ENCODE data around the gene RTL1. TPM values are rescaled to one million over a fixed set of nuclear protein-coding genes. Genes with fewer than 3 reads are reported as not detected.

RTL1 gene
- total and polyA plus RNA-seq, 2 donors (not counting 3 experiments of a cell fraction or from before 2014, with no cell fraction given) = not detected

- TF ChIP-seq FOS (IDR thresholded peaks at IDR 0.05; ENCODE audit: borderline replicate concordance, insufficient read depth, low read length) (no peak), MAX (IDR thresholded peaks at IDR 0.05; ENCODE audit: insufficient read depth, insufficient read length) (no peak), POLR2A (IDR thresholded peaks at IDR 0.05; ENCODE audit: low read depth, low read length) (no peak), POLR2AphosphoS5 (IDR thresholded peaks at IDR 0.05; ENCODE audit: insufficient read depth, low read depth, low read length) (no peak), GATA2 (IDR thresholded peaks at IDR 0.05; ENCODE audit: insufficient read depth, insufficient read length, low read depth, low read length) (no peak), CTCF (IDR thresholded peaks at IDR 0.05; ENCODE audit: extremely low read depth in 1 of 2, insufficient read depth in 1 of 2, low read depth in 1 of 2, low read length in 2 of 2) (no peak), JUN (IDR thresholded peaks at IDR 0.05; ENCODE audit: borderline replicate concordance, insufficient read depth, insufficient read length, low read depth) (no peak), EZH2 (IDR thresholded peaks at IDR 0.05; ENCODE audit: borderline replicate concordance, low read depth, low read length, severe bottlenecking) (no peak), MYC (IDR thresholded peaks at IDR 0.05; ENCODE audit: low read depth, low read length) (no peak)
- no TSS peak for BruUV-seq (replicated peaks)
- intact Hi-C loops (cut with micrococcal nuclease) = no loop called here
- Histone ChIP-seq H2AFZ (ENCODE audit: low read depth, low read length) (no peak overlapping the region), H3K4me3 (replicated peaks in 1 of 3; ENCODE audit: insufficient read depth in 1 of 3, low read depth in 1 of 3, low read length in 3 of 3) (no peak overlapping the region), H4K20me1 (replicated peaks; ENCODE audit: control insufficient read depth, extremely low read depth, insufficient read depth, low read length) (no peaks in the 10 kb centered on the region), H3K4me1 (ENCODE audit: control insufficient read depth, extremely low read depth, insufficient read depth, low read length) (peaks cover 7% of the 10 kb centered on the region), H3K9me1 (replicated peaks; ENCODE audit: control insufficient read depth, extremely low read depth, insufficient read depth, low read length) (no peaks in the 10 kb centered on the region), H3K27me3 (ENCODE audit: control insufficient read depth in 2 of 2, insufficient read depth in 2 of 2, low read length in 2 of 2) (no peaks in the 10 kb centered on the region), H3K9ac (replicated peaks; ENCODE audit: extremely low read depth, insufficient read depth, low read length) (no peak overlapping the region), H3K4me2 (ENCODE audit: insufficient read depth, low read length) (no peak overlapping the region), H3K36me3 (ENCODE audit: control insufficient read depth in 2 of 2, extremely low read depth in 1 of 2, insufficient read depth in 2 of 2, low read length in 2 of 2) (peaks cover 4 to 21% of the 10 kb centered on the region in 2 experiments), H3K9me3 (replicated peaks; ENCODE audit: control insufficient read depth, insufficient read depth, low read length) (no peaks in the 10 kb centered on the region), H3K79me2 (ENCODE audit: control insufficient read depth, insufficient read depth, low read length) (no peaks in the 10 kb centered on the region), H3K27ac (ENCODE audit: insufficient read depth, low read depth, low read length) (no peak overlapping the region)
- ChIA-PET POLR2A (no interaction called here), CTCF (no interaction called here)
- no peak for FAIRE-seq
- DNase-seq (ENCODE audit: low read depth, low spot score) = no peak
- dilution Hi-C loops (cut with MboI; ENCODE audit: extremely low pct_ligation_motif_present, low sequenced_read_pairs) = no loop called here
Observed at GRCh38 chr14:100910888-100911664, 7.6 kb upstream of the RTL1 start.

Data from endothelial cell of umbilical vein (primary cell).